Panc1 (cell line): ENCODE data around the gene ZNF236. TPM values are rescaled to one million over a fixed set of nuclear protein-coding genes. Genes with fewer than 3 reads are reported as not detected.

Experiments
- ATAC-seq: fragments of 200-7000 bp; cut with Tn5 transposase; 2 replicates; pipeline ENCODE4 v1.9.1; 2020; ENCODE audit warnings: mild to moderate bottlenecking, moderate library complexity
- BruUV-seq: library from RNA; stranded (reverse); fragments of 400-500 nt; replicated peaks from 2 replicates; lab custom pipeline; 2021; lab: Mats Ljungman, UMichigan
- CTCF ChIA-PET: fragments of 300-600 bp; sonication (Branson Sonifier 250); formaldehyde crosslinking; loops from one replicate; lab custom pipeline; 2022; ENCODE audit warnings: antibody characterized with exemption; lab: Charles Lee
- POLR2A ChIA-PET: fragments of 300-600 bp; sonication (Branson Sonifier 250); formaldehyde crosslinking; loops from one replicate; lab custom pipeline; 2022; ENCODE audit warnings: antibody characterized with exemption; lab: Charles Lee
- DNase-seq: peaks from one replicate; pipeline ENCODE4 v3.0.0-alpha.2; 2010; ENCODE audit warnings: low read depth, low spot score
- H3K27ac ChIP-seq: 2 replicates; pipeline ENCODE4 v1.5.1; 2011; ENCODE audit warnings: mild to moderate bottlenecking, low read length, inconsistent platforms
- H3K27me3 ChIP-seq: fragments of 200-500 bp; sonication (Bioruptor generic); 2 replicates; pipeline ENCODE4 v1.6.0; 2014; ENCODE audit warnings: low read length, inconsistent platforms; ENCODE audit not compliant: control insufficient read depth, insufficient read depth
- H3K36me3 ChIP-seq: fragments of 200-500 bp; sonication (Bioruptor generic); 2 replicates; pipeline ENCODE4 v1.5.1; 2014; ENCODE audit warnings: inconsistent platforms, mild to moderate bottlenecking, low read length, moderate library complexity; ENCODE audit not compliant: control insufficient read depth, insufficient read depth
- H3K4me1 ChIP-seq: 2 replicates; pipeline ENCODE4 v1.5.1; 2011; ENCODE audit warnings: inconsistent platforms, mild to moderate bottlenecking, low read length, moderate library complexity; ENCODE audit not compliant: control insufficient read depth, insufficient read depth
- H3K4me3 ChIP-seq, 2 experiments: 2 replicates each; pipeline ENCODE4 v1.5.1; 2011 to 2012; ENCODE audit warnings: low read depth in 2 of 2, low read length in 2 of 2, mild to moderate bottlenecking in 2 of 2, inconsistent platforms in 1 of 2, moderate library complexity in 1 of 2
- H3K9me3 ChIP-seq: fragments of 200-500 bp; sonication (Bioruptor generic); 2 replicates; pipeline ENCODE4 v1.5.1; 2014; ENCODE audit warnings: low read depth, mild to moderate bottlenecking, inconsistent platforms, low read length, moderate library complexity; ENCODE audit not compliant: control insufficient read depth, insufficient read depth
- POLR2AphosphoS5 ChIP-seq: IDR thresholded peaks from 2 replicates; pipeline ENCODE4 v1.6.1; 2012; ENCODE audit warnings: mild to moderate bottlenecking, low read depth, low read length, moderate library complexity
- SIN3A ChIP-seq: IDR thresholded peaks from 2 replicates; pipeline ENCODE4 v1.6.1; 2012; ENCODE audit warnings: low read depth, mild to moderate bottlenecking, low read length, moderate library complexity, borderline replicate concordance; ENCODE audit not compliant: insufficient read depth
- TCF7L2 ChIP-seq: IDR thresholded peaks from 2 replicates; pipeline ENCODE4 v1.6.1; 2011; ENCODE audit warnings: mild to moderate bottlenecking, low read depth, low read length, inconsistent platforms
- in situ Hi-C: cut with HindIII; loops from 2 replicates; pipeline ENCODE4 v1.10.0; 2016; ENCODE audit warnings: low sequenced_read_pairs, low pct_unique_long_range_greater_than_20kb
- intact Hi-C: fragments of 100-400 bp; cut with micrococcal nuclease; formaldehyde crosslinking; loops from one replicate; pipeline ENCODE4 v1.10.0; 2022; ENCODE audit not compliant: unreplicated experiment
- total RNA-seq: library from RNA; stranded (reverse); gene quantifications from one replicate; pipeline ENCODE4 v1.2.1, GENCODE V29; 2021; ENCODE audit not compliant: unreplicated experiment
- TF ChIP-seq, protein P1 (sequence below), 2 experiments: IDR thresholded peaks; 2 replicates each; pipeline ENCODE4 v1.6.1; 2011 to 2012; ENCODE audit warnings: low read depth in 2 of 2, control low read depth in 1 of 2, low read length in 1 of 2, mild to moderate bottlenecking in 1 of 2, moderate library complexity in 1 of 2; ENCODE audit not compliant: insufficient read depth in 1 of 2
- TF ChIP-seq, protein P2 (sequence below): fragments of 450-650 bp; IDR thresholded peaks from 2 replicates; pipeline ENCODE4 v1.5.1; 2017; ENCODE audit warnings: mild to moderate bottlenecking

The ZNF236 gene
- total RNA-seq, 1 experiment from 2014 or later = 32.2 TPM

DNA sequence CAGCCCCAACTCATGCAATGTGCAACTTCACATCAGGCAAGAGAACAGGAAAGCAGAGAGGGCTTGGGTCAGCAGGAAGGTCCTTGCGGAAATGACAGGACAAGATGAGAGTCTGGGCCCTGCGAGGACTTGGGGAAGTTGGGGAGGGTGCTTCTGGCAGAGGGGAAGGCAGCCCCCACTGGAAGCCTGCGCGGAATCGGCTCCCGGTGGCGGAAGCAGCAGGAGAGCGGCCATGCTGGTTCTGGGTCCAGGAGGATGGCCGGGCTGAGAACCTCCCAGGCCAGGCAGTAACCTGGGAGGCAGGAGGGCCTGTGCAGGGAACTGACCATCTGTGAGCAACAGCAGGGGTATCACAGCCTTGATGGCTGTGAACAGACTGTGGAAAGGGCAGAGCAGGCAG lies 197.3 kb downstream of the ZNF236 start:
- CTCF ChIA-PET = no interaction called here
- TF ChIP-seq POLR2AphosphoS5 (no peak), SIN3A (no peak), TCF7L2 (no peak)
- TF ChIP-seq, protein P1, sequence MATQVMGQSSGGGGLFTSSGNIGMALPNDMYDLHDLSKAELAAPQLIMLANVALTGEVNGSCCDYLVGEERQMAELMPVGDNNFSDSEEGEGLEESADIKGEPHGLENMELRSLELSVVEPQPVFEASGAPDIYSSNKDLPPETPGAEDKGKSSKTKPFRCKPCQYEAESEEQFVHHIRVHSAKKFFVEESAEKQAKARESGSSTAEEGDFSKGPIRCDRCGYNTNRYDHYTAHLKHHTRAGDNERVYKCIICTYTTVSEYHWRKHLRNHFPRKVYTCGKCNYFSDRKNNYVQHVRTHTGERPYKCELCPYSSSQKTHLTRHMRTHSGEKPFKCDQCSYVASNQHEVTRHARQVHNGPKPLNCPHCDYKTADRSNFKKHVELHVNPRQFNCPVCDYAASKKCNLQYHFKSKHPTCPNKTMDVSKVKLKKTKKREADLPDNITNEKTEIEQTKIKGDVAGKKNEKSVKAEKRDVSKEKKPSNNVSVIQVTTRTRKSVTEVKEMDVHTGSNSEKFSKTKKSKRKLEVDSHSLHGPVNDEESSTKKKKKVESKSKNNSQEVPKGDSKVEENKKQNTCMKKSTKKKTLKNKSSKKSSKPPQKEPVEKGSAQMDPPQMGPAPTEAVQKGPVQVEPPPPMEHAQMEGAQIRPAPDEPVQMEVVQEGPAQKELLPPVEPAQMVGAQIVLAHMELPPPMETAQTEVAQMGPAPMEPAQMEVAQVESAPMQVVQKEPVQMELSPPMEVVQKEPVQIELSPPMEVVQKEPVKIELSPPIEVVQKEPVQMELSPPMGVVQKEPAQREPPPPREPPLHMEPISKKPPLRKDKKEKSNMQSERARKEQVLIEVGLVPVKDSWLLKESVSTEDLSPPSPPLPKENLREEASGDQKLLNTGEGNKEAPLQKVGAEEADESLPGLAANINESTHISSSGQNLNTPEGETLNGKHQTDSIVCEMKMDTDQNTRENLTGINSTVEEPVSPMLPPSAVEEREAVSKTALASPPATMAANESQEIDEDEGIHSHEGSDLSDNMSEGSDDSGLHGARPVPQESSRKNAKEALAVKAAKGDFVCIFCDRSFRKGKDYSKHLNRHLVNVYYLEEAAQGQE (IDR thresholded peaks at IDR 0.05; ENCODE audit: insufficient read depth in 1 of 2, low read depth in 2 of 2, low read length in 1 of 2) = no peak
- TF ChIP-seq, protein P2, sequence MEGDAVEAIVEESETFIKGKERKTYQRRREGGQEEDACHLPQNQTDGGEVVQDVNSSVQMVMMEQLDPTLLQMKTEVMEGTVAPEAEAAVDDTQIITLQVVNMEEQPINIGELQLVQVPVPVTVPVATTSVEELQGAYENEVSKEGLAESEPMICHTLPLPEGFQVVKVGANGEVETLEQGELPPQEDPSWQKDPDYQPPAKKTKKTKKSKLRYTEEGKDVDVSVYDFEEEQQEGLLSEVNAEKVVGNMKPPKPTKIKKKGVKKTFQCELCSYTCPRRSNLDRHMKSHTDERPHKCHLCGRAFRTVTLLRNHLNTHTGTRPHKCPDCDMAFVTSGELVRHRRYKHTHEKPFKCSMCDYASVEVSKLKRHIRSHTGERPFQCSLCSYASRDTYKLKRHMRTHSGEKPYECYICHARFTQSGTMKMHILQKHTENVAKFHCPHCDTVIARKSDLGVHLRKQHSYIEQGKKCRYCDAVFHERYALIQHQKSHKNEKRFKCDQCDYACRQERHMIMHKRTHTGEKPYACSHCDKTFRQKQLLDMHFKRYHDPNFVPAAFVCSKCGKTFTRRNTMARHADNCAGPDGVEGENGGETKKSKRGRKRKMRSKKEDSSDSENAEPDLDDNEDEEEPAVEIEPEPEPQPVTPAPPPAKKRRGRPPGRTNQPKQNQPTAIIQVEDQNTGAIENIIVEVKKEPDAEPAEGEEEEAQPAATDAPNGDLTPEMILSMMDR = no peak
- H3K9me3 ChIP-seq = no peaks in the 10 kb centered on the region
- H3K4me3 ChIP-seq = no peak overlapping the region
- POLR2A ChIA-PET = no interaction called here
- no peaks in the 10 kb centered on the region for H3K36me3 ChIP-seq
- no peaks in the 10 kb centered on the region for H3K27me3 ChIP-seq
- DNase-seq = no peak
- in situ Hi-C loops (no loop called here), intact Hi-C loops (no loop called here)
- no peaks in the 10 kb centered on the region for H3K4me1 ChIP-seq
- no peak overlapping the region for H3K27ac ChIP-seq
- ATAC-seq = no peak
- BruUV-seq = no TSS peak
